Measurements from ENCODE around the gene EXPH5.

Gene EXPH5

GRCh38 chr11:108596701-108597100 is 3.1 kb upstream of the EXPH5 start:
- H3K9me3 ChIP-seq (replicated peaks; ENCODE audit: insufficient read depth, low read length), result no peaks in the 10 kb centered on the region
- DNase-seq, result no peak
- TF ChIP-seq EZH2 (optimal IDR thresholded peaks at IDR 0.05; ENCODE audit: low read depth, low read length) (no peak), CTCF (IDR thresholded peaks at IDR 0.05; ENCODE audit: low read length) (no peak), EZH2phosphoT487 (IDR thresholded peaks at IDR 0.05; ENCODE audit: low read length) (no peak)

GRCh38 chr11:108593923-108594434 is 411 bp upstream of the EXPH5 start:
- Histone ChIP-seq H3F3A (ENCODE audit: insufficient read depth, low read length) (peaks cover 3% of the 10 kb centered on the region; the same call in 1 of the 2 replicates), H3K27me3 (replicated peaks; ENCODE audit: insufficient read depth, low read length) (no peaks in the 10 kb centered on the region), H3K9me3 (replicated peaks; ENCODE audit: insufficient read depth, low read length) (no peaks in the 10 kb centered on the region), H3K4me3 (ENCODE audit: low read length) (peak overlapping the region; percentile 84), H4K20me1 (ENCODE audit: insufficient read depth, low read length) (no peaks in the 10 kb centered on the region), H2AFZ (ENCODE audit: low read length) (peak overlapping the region; percentile 28), H3K4me1 (ENCODE audit: low read length) (peaks cover 10% of the 10 kb centered on the region), H3K27ac (ENCODE audit: low read length) (peak overlapping the region; percentile 19; the same call in 1 of the 2 replicates), H3K36me3 (replicated peaks; ENCODE audit: insufficient read depth, low read length) (no peaks in the 10 kb centered on the region), H3K4me2 (ENCODE audit: low read depth, low read length) (peak overlapping the region; percentile 42; the same call in 1 of the 2 replicates), H3K9me2 (replicated peaks; ENCODE audit: insufficient read depth, low read length) (no peaks in the 10 kb centered on the region), H3K9ac (ENCODE audit: low read length) (peak overlapping the region; percentile 14; the same call in 1 of the 2 replicates), H3K79me2 (ENCODE audit: low read length) (peaks cover 27% of the 10 kb centered on the region)
- TF ChIP-seq EZH2 (optimal IDR thresholded peaks at IDR 0.05; ENCODE audit: low read depth, low read length) (no peak), CTCF (IDR thresholded peaks at IDR 0.05; ENCODE audit: low read length) (no peak), EZH2phosphoT487 (IDR thresholded peaks at IDR 0.05; ENCODE audit: low read length) (no peak)
- no peak for DNase-seq

More at GRCh38 chr11:108596701-108597100, 3.1 kb upstream of the EXPH5 start:
- Histone ChIP-seq H4K20me1 (ENCODE audit: insufficient read depth, low read length) (no peaks in the 10 kb centered on the region), H3F3A (ENCODE audit: insufficient read depth, low read length) (peaks cover 3% of the 10 kb centered on the region; the same call in 1 of the 2 replicates), H3K4me1 (ENCODE audit: low read length) (peaks cover 10% of the 10 kb centered on the region), H3K27ac (ENCODE audit: low read length) (no peak overlapping the region), H3K4me3 (ENCODE audit: low read length) (no peak overlapping the region), H3K4me2 (ENCODE audit: low read depth, low read length) (no peak overlapping the region), H3K27me3 (replicated peaks; ENCODE audit: insufficient read depth, low read length) (no peaks in the 10 kb centered on the region), H3K9ac (ENCODE audit: low read length) (no peak overlapping the region), H3K36me3 (replicated peaks; ENCODE audit: insufficient read depth, low read length) (no peaks in the 10 kb centered on the region), H3K79me2 (ENCODE audit: low read length) (peaks cover 12% of the 10 kb centered on the region), H3K9me2 (replicated peaks; ENCODE audit: insufficient read depth, low read length) (no peaks in the 10 kb centered on the region), H2AFZ (ENCODE audit: low read length) (no peak overlapping the region)

- DNase-seq, result peak; percentile 30
- Histone ChIP-seq H3K27ac (ENCODE audit: low read length) (peak overlapping the region; percentile 81; the same call in 1 of the 2 replicates), H3K4me1 (ENCODE audit: low read length) (peaks cover 10% of the 10 kb centered on the region), H2AFZ (ENCODE audit: low read length) (peak overlapping the region; percentile 89), H3K27me3 (replicated peaks; ENCODE audit: insufficient read depth, low read length) (no peaks in the 10 kb centered on the region), H3K9me3 (replicated peaks; ENCODE audit: insufficient read depth, low read length) (no peaks in the 10 kb centered on the region), H3K4me3 (ENCODE audit: low read length) (peak overlapping the region; percentile 84), H3K9ac (ENCODE audit: low read length) (peak overlapping the region; percentile 80), H4K20me1 (ENCODE audit: insufficient read depth, low read length) (no peaks in the 10 kb centered on the region), H3K36me3 (replicated peaks; ENCODE audit: insufficient read depth, low read length) (no peaks in the 10 kb centered on the region), H3F3A (ENCODE audit: insufficient read depth, low read length) (peaks cover 3% of the 10 kb centered on the region; the same call in 1 of the 2 replicates), H3K4me2 (ENCODE audit: low read depth, low read length) (peak overlapping the region; percentile 78), H3K9me2 (replicated peaks; ENCODE audit: insufficient read depth, low read length) (no peaks in the 10 kb centered on the region), H3K79me2 (ENCODE audit: low read length) (peaks cover 28% of the 10 kb centered on the region)
- TF ChIP-seq EZH2phosphoT487 (IDR thresholded peaks at IDR 0.05; ENCODE audit: low read length) (no peak), CTCF (IDR thresholded peaks at IDR 0.05; ENCODE audit: low read length) (no peak), EZH2 (optimal IDR thresholded peaks at IDR 0.05; ENCODE audit: low read depth, low read length) (no peak)
Observed at GRCh38 chr11:108592591-108593213, 866 bp downstream of the EXPH5 start.
